ENCODE measurements around the gene BTBD2.

Gene BTBD2

DNA sequence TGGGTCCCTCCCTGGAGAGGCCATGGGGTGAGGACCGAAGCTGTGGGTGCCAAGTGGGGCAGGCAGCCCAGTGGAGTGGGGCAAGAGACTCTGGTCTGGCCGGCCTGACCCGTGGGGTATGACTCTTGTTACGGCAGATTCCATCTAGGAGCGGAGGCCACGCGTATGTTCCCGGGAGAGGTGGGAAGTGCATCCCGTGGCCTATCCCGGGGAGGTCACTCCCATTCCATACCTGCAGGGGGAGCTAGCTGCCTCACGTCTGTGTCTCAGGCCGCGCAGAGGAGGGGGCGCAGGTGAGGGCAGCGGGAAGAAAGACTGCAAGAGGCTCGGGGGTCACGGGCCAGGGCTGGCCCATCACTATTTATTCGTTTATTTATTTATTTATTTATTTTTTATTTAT lies 69.6 kb downstream of the BTBD2 start:
- H3K4me1 ChIP-seq = peaks cover 4 to 35% (median 20%) of the 10 kb centered on the region in 4 donors
- no peak for DNase-seq
- no peaks in the 10 kb centered on the region for H3K9me3 ChIP-seq
- intact Hi-C loops (cut with DNase I; ENCODE audit: low total_unique reads) = no loop called here
- H3K4me3 ChIP-seq = no peak overlapping the region
- TF ChIP-seq, protein P1, sequence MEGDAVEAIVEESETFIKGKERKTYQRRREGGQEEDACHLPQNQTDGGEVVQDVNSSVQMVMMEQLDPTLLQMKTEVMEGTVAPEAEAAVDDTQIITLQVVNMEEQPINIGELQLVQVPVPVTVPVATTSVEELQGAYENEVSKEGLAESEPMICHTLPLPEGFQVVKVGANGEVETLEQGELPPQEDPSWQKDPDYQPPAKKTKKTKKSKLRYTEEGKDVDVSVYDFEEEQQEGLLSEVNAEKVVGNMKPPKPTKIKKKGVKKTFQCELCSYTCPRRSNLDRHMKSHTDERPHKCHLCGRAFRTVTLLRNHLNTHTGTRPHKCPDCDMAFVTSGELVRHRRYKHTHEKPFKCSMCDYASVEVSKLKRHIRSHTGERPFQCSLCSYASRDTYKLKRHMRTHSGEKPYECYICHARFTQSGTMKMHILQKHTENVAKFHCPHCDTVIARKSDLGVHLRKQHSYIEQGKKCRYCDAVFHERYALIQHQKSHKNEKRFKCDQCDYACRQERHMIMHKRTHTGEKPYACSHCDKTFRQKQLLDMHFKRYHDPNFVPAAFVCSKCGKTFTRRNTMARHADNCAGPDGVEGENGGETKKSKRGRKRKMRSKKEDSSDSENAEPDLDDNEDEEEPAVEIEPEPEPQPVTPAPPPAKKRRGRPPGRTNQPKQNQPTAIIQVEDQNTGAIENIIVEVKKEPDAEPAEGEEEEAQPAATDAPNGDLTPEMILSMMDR (IDR thresholded peaks at IDR 0.05) = peak; percentile 31 to 46
- H3K36me3 ChIP-seq = peaks cover 0 to 20% (median 0%) of the 10 kb centered on the region in 3 donors
- no peak overlapping the region for H3K27ac ChIP-seq
- no peaks in the 10 kb centered on the region for H3K27me3 ChIP-seq

- no peak overlapping the region for H3K27ac ChIP-seq
- no peaks in the 10 kb centered on the region for H3K9me3 ChIP-seq
- no peak for DNase-seq
- intact Hi-C loops (cut with DNase I; ENCODE audit: low total_unique reads) = no loop called here
- TF ChIP-seq, protein P1 (IDR thresholded peaks at IDR 0.05) = no peak
- peaks cover 4 to 36% (median 20%) of the 10 kb centered on the region in 4 donors for H3K4me1 ChIP-seq
- no peaks in the 10 kb centered on the region for H3K27me3 ChIP-seq
- peaks cover 0 to 14% (median 0%) of the 10 kb centered on the region in 3 donors for H3K36me3 ChIP-seq
- H3K4me3 ChIP-seq = no peak overlapping the region
Observed at GRCh38 chr19:1944916-1945561, 70.5 kb downstream of the BTBD2 start.

- H3K27me3 ChIP-seq = no peaks in the 10 kb centered on the region
- no peak overlapping the region for H3K27ac ChIP-seq
- peaks cover 0 to 6% (median 0%) of the 10 kb centered on the region in 3 donors for H3K36me3 ChIP-seq
- TF ChIP-seq, protein P1 (IDR thresholded peaks at IDR 0.05) = no peak
- H3K9me3 ChIP-seq = no peaks in the 10 kb centered on the region
- DNase-seq = no peak
- intact Hi-C loops (cut with DNase I; ENCODE audit: low total_unique reads) = no loop called here
- no peak overlapping the region for H3K4me3 ChIP-seq
- peaks cover 4 to 43% (median 26%) of the 10 kb centered on the region in 4 donors for H3K4me1 ChIP-seq
Observed at GRCh38 chr19:1944088-1944915, 71.2 kb downstream of the BTBD2 start.

DNA sequence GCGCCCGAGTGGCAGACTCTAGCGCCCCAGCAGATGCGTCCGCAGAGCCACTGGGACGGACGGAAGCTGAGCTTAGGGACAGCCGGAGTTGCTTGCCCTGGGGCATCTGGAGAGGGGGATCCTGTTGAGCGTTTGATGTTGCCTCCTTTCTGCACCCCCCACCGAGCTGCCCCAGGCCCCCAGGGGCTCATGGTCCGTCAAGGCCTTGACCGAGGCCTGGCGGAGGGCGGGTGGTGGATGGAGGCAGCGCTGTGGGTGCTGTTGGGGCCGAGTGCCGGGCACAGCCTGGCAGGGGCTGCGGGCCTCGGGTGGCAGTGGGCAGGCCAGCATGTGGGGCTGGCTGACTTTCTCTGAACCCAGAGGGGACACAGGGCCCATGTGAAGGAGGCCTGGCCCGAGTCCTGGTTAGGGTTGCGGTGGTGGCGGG lies 71.8 kb downstream of the BTBD2 start:
- Histone ChIP-seq H3K36me3 (peaks cover 0 to 2% (median 0%) of the 10 kb centered on the region in 3 donors), H3K27me3 (no peaks in the 10 kb centered on the region), H3K9me3 (no peaks in the 10 kb centered on the region), H3K4me3 (no peak overlapping the region), H3K4me1 (peaks cover 4 to 45% (median 27%) of the 10 kb centered on the region in 4 donors), H3K27ac (no peak overlapping the region)
- DNase-seq = no peak
- TF ChIP-seq, protein P1 (IDR thresholded peaks at IDR 0.05) = no peak
- intact Hi-C loops (cut with DNase I; ENCODE audit: low total_unique reads) = no loop called here

GRCh38 chr19:1942934-1943555 lies 72.5 kb downstream of the BTBD2 start:
- Histone ChIP-seq H3K9me3 (no peaks in the 10 kb centered on the region), H3K27ac (peak overlapping the region; percentile 97 to 99), H3K27me3 (no peaks in the 10 kb centered on the region), H3K36me3 (no peaks in the 10 kb centered on the region), H3K4me3 (peak overlapping the region; percentile 83), H3K4me1 (peaks cover 4 to 45% (median 27%) of the 10 kb centered on the region in 4 donors)
- intact Hi-C loops (cut with DNase I; ENCODE audit: low total_unique reads) = no loop called here
- TF ChIP-seq, protein P1 (IDR thresholded peaks at IDR 0.05) = no peak
- no peak for DNase-seq
